GM19025 (cell line): ENCODE measurements around the gene RGCC.

Source experiments
- ATAC-seq: cut with Tn5 transposase; IDR thresholded peaks from one replicate; pipeline ENCODE4 v1.9.1; 2021; ENCODE audit warnings: mild to moderate bottlenecking, low read depth, moderate library complexity; ENCODE audit not compliant: unreplicated experiment

Gene RGCC

DNA sequence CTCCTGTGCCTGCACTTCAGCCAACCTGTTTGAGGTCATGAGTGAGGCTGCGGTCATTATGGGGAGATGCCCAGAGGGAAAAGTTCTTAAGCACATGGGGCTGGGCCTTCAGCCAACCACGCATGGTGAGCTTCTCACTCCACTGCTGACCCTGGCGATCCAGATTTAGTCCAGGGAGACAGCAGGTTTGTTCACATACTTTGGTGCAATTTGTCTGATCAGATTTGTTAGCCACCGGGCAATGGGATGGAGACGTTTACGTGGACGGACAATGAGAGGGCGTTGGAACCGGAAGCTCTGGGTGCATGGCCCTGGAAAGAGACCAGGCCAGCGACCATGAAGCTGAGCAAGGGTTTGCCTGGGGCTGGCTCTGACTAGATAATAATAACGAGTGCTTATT, 56.2 kb downstream of the RGCC start:
- ATAC-seq = no peak

DNA sequence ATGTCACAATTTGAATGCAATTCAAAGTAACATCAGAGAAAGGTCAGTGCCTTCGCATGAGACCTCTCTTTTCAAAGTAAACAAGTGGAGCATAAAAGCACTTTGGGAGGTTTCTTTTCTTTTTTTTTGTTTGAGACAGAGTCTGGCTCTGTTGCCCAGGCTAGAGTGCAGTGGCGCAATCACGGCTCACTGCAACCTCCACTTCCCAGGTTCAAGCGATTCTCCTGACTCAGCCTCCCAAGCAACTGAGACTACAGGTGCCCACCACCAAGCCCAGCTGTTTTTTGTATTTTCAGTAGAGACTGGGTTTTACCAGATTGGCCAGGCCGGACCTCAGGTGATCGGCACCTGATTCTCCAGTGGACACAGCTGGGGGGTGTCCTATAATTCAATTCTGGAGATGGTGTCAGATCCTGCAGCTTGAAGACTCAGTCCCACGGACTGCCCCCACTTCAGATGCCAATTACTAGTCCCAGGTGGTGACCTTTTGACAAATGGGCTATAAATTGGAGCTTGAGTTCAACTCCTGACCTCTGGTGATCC, 57.6 kb downstream of the RGCC start:
- ATAC-seq = no peak

DNA sequence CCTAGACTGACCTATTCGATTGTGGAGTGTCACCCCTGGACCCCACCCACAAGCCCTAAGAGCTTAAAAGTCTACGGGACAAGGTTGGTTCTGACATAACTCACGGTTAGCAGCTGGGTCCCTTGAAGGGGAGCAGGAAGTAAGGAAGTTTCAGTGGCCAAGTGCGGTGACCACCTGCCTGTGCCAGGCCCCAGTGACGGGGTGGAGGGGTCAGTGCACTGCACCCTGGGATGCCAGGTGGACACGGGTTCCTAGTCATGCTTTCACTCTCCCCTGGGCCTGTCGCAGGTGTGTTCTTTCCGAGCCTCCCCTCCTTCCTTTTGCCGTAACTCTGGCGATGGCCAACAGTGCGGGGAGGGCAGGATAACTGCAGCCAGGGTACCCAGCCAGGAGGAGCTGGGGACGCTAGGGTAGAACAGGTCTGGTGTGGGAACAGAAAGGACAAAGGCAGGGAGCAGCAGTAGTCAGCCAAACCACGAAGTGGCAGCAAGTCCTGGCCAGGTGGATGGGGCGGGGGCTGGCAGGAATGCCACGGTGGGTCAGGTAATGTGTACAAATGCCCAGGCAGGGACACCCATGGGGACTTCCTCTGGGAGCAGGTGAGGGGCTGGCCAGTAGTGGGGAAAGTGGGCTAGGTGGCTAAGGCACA, 58.3 kb downstream of the RGCC start:
- no peak for ATAC-seq

DNA sequence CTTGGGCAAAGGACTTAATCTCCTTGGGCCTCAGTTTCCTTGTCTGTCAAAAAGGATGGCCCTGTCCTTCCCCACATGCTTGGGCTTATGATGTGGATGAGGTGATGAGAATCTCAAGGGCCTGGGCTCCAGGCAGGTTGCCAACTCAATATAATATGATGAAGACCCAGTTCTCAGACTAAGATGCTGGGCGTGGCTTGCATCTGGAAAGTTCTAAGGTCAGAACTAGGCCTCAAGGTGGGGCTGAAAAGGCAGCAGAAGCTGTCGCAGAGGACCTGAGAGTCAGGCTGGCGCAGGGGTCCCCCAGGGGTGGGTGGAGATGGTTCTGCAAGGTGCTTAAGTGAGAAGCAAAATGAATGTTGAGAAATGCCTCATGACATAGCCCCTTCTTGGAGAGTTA, 58.8 kb downstream of the RGCC start:
- ATAC-seq = no peak

DNA sequence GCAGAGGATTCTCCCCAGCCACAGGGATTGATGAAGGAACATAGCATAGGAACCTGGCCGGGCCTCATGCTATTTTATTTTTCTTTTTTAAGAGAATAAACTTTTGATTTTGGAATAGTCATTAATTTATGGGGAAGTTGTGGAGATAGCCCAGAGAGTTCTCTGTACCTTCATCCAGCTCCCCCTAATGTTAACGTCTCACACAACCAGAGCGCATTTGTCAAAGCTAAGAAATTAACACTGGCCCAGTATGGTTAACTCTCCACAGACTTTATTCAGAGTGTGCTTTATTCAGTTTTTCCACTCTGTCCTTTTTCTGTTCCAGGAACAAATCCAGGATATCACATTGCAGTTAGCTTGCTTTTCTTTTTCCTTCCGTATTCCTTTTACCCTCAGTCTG, 59.4 kb downstream of the RGCC start:
- ATAC-seq = no peak

DNA sequence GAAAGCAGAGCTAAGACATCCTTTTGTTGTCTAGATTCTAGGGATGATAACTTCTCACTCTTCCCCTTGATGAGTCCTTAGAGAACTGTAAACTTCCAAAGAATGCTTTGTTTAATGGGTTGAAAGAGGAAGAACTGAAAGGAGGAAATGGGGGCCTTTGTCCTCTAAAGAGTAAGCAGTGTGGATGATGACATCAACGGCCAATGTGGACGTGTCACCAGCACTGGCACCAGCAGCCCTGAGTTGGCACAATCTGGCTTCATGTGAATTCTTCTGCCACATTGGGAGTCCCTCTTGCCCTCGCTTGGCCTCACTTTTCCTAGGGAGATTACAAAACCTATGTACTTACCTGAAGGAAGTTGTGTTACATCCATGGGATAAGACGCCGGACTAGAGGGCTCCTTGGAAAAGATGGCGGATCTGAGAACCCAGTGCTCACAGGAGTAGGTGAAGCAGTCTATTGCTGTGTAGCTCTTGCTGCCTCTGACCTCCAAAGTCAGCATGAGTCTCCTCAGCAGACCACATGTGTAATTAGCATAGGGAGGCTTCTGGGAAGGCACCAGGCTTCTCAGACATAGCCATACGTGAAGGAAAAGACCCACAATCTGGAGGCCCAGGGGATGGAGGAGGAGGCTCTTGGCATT, 62.8 kb downstream of the RGCC start:
- no peak for ATAC-seq
